K562 (cell line): Measurements from ENCODE around the gene GLUD1. TPM values are rescaled to one million over a fixed set of nuclear protein-coding genes. Genes with fewer than 3 reads are reported as not detected.

Source experiments
- ATF3 ChIP-seq, 2 experiments: fragments of 450-650 bp in 1 of 2; sonication (generic) in 1 of 2; formaldehyde crosslinking in 1 of 2; IDR thresholded peaks in 1 of 2; conservative IDR thresholded peaks in 1 of 2; 2 replicates each; pipeline versions ENCODE4 v1.6.1 to v1.8.1; 2016 to 2023; ENCODE audit warnings: mild to moderate bottlenecking in 2 of 2, moderate library complexity in 2 of 2, inconsistent platforms in 1 of 2, missing genetic modification reagents in 1 of 2
- CEBPG ChIP-seq, 3 experiments: fragments of 200-800 bp in 1 of 3; sonication (Bioruptor generic) in 1 of 3; sonication (generic) in 1 of 3; formaldehyde crosslinking in 1 of 3; IDR thresholded peaks in 2 of 3; conservative IDR thresholded peaks in 1 of 3; 2 replicates each; pipeline versions ENCODE4 v1.6.1 to v1.8.0; 2016 to 2022; ENCODE audit warnings: missing compliant biosample characterization in 2 of 3, missing genetic modification characterization in 2 of 3, mild to moderate bottlenecking in 1 of 3, missing genetic modification reagents in 1 of 3
- ELF1 ChIP-seq: fragments of 200-800 bp; sonication (Bioruptor generic); IDR thresholded peaks from 2 replicates; pipeline ENCODE4 v1.6.1; 2016; ENCODE audit warnings: missing genetic modification characterization, missing compliant biosample characterization
- HMGN3 ChIP-seq: IDR thresholded peaks from 2 replicates; pipeline ENCODE4 v1.6.1; 2011; ENCODE audit warnings: borderline replicate concordance, low read depth, mild to moderate bottlenecking, mixed read lengths, low read length; ENCODE audit not compliant: insufficient read length; ENCODE audit errors: extremely low read depth
- PCBP2 ChIP-seq: fragments of 200-400 bp; formaldehyde crosslinking; IDR thresholded peaks from 2 replicates; pipeline ENCODE4 v1.6.1; 2018; ENCODE audit warnings: low read length, low read depth, mild to moderate bottlenecking, moderate library complexity; ENCODE audit not compliant: poor library complexity, severe bottlenecking
- XRCC5 ChIP-seq: fragments of 200-400 bp; formaldehyde crosslinking; IDR thresholded peaks from 2 replicates; pipeline ENCODE4 v1.6.1; 2017; ENCODE audit warnings: low read depth, mild to moderate bottlenecking, low read length
- ZBTB7A ChIP-seq: IDR thresholded peaks from 2 replicates; pipeline ENCODE4 v1.6.1; 2011; ENCODE audit warnings: low read depth, mild to moderate bottlenecking, low read length, moderate library complexity, borderline replicate concordance; ENCODE audit not compliant: control insufficient read depth
- ZFP30 ChIP-seq: fragments of 250-450 bp; sonication (Bioruptor Pico); IDR thresholded peaks from 2 replicates; pipeline ENCODE4 v1.8.0; 2022; ENCODE audit warnings: moderate library complexity, mild to moderate bottlenecking, inconsistent platforms, borderline replicate concordance
- ZNF407 ChIP-seq: fragments of 450-650 bp; IDR thresholded peaks from 2 replicates; pipeline ENCODE4 v1.6.1; 2016; ENCODE audit warnings: low read depth
- ZNF57 ChIP-seq: fragments of 450-650 bp; formaldehyde crosslinking; IDR thresholded peaks from 2 replicates; pipeline ENCODE4 v1.4.0; 2020; ENCODE audit warnings: mild to moderate bottlenecking, moderate library complexity
- polyA plus RNA-seq, 8 experiments: library from polyadenylated mRNA; depleted of rRNA in 4 of 8; stranded (reverse) in 5 of 8; unstranded in 3 of 8; fragments of >200 nt; fragmentation: Nextera tagmentation in 2 of 8; fragmentation: Illumina TruSeq in 1 of 8; extraction: Ambion mirVana in 2 of 8; extraction: Trizol in 1 of 8; gene quantifications; 2 replicates each; pipeline versions ENCODE4 v1.2.1 to v1.2.3, GENCODE V29; 2011 to 2014; ENCODE audit warnings: inconsistent platforms in 1 of 8, missing spikeins in 1 of 8
- total RNA-seq, 7 experiments: library from RNA; depleted of rRNA in 6 of 7; stranded (reverse); fragments of >200 nt in 6 of 7; fragmentation: Illumina TruSeq in 2 of 7; extraction: Trizol in 2 of 7; gene quantifications; 2 replicates each; pipeline versions ENCODE4 v1.2.1 to v1.2.3, GENCODE V29; 2011 to 2021; ENCODE audit warnings: low replicate concordance in 1 of 7
- TF ChIP-seq, protein P1 (sequence below): fragments of 250-450 bp; sonication (Bioruptor Pico); IDR thresholded peaks from 2 replicates; pipeline ENCODE4 v1.4.0; 2020; ENCODE audit warnings: mild to moderate bottlenecking, moderate library complexity
- TF ChIP-seq, protein P2 (sequence below): fragments of 450-650 bp; formaldehyde crosslinking; IDR thresholded peaks from 2 replicates; pipeline ENCODE4 v1.4.0; 2020; ENCODE audit warnings: mild to moderate bottlenecking

Gene GLUD1
- total and polyA plus RNA-seq, 9 of the 15 experiments (the other 6 are each of a cell fraction or from before 2014, with no cell fraction given): 21.9 to 92.0 (median 76.3) TPM

- TF ChIP-seq PCBP2: no peak
- no peak for TF ChIP-seq ELF1 (tag)
- TF ChIP-seq, protein P1, sequence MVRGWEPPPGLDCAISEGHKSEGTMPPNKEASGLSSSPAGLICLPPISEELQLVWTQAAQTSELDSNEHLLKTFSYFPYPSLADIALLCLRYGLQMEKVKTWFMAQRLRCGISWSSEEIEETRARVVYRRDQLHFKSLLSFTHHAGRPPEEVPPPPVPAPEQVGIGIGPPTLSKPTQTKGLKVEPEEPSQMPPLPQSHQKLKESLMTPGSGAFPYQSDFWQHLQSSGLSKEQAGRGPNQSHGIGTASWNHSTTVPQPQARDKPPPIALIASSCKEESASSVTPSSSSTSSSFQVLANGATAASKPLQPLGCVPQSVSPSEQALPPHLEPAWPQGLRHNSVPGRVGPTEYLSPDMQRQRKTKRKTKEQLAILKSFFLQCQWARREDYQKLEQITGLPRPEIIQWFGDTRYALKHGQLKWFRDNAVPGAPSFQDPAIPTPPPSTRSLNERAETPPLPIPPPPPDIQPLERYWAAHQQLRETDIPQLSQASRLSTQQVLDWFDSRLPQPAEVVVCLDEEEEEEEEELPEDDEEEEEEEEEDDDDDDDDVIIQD (CRISPR knock-in tag): no peak
- TF ChIP-seq ZFP30: no peak
- TF ChIP-seq CEBPG (CRISPR knock-in tag; IDR thresholded peaks at IDR 0.05): peak; percentile 53; the same call in 1 of the 2 replicates
- peak; percentile 79 to 85 for TF ChIP-seq CEBPG (tag; conservative IDR thresholded peaks at IDR 0.05 in 1 of 2, IDR thresholded peaks at IDR 0.05 in 1 of 2)
- TF ChIP-seq ZNF407: no peak
- TF ChIP-seq, protein P2, sequence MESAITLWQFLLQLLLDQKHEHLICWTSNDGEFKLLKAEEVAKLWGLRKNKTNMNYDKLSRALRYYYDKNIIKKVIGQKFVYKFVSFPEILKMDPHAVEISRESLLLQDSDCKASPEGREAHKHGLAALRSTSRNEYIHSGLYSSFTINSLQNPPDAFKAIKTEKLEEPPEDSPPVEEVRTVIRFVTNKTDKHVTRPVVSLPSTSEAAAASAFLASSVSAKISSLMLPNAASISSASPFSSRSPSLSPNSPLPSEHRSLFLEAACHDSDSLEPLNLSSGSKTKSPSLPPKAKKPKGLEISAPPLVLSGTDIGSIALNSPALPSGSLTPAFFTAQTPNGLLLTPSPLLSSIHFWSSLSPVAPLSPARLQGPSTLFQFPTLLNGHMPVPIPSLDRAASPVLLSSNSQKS: no peak
- TF ChIP-seq ATF3 (IDR thresholded peaks at IDR 0.05): peak; percentile 79
- no peak for TF ChIP-seq ATF3 (CRISPR knock-in tag; conservative IDR thresholded peaks at IDR 0.05)
- TF ChIP-seq ZNF57 (CRISPR knock-in tag): no peak
- TF ChIP-seq XRCC5: no peak
- TF ChIP-seq HMGN3: no peak
- TF ChIP-seq ZBTB7A: no peak
These were observed 1.6 kb downstream of the GLUD1 start (continued) for GRCh38 chr10:87092861-87093631.
